ENCODE data around the gene NLRP7. TPM values are rescaled to one million over a fixed set of nuclear protein-coding genes. Genes with fewer than 3 reads are reported as not detected.

The NLRP7 gene
- total RNA-seq, 4 donors from 2014 or later: not detected

GRCh38 chr19:54893406-54893805 lies 53.9 kb downstream of the NLRP7 start:
- no peak for TF ChIP-seq CTCF (IDR thresholded peaks at IDR 0.05; ENCODE audit: low read depth)

GRCh38 chr19:54889566-54889965 lies 57.8 kb downstream of the NLRP7 start:
- no peak for TF ChIP-seq CTCF (IDR thresholded peaks at IDR 0.05; ENCODE audit: low read depth)

DNA sequence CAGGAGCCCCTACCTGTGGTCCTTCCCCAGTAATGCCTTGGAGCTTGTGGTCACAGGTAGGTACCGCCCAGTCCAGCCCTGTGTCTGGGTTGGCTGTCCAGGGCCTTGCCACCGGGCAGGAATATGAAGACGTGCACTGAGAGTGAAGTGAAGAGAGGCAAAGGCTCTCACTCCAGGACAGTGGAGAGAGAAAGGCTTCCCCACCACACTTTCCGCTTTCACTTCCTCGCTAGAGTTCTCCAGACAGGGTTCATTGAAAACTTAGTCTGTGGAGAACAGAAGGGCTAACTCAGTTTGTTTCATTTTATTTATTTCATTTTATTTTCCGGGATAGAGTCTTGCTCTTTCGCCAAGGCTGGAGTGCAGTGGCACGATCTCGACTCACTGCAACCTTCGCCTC lies 59.1 kb downstream of the NLRP7 start:
- TF ChIP-seq CTCF (IDR thresholded peaks at IDR 0.05; ENCODE audit: low read depth): no peak

GRCh38 chr19:54883228-54883627 lies 64.1 kb downstream of the NLRP7 start:
- no peak for TF ChIP-seq CTCF (IDR thresholded peaks at IDR 0.05; ENCODE audit: low read depth)

DNA sequence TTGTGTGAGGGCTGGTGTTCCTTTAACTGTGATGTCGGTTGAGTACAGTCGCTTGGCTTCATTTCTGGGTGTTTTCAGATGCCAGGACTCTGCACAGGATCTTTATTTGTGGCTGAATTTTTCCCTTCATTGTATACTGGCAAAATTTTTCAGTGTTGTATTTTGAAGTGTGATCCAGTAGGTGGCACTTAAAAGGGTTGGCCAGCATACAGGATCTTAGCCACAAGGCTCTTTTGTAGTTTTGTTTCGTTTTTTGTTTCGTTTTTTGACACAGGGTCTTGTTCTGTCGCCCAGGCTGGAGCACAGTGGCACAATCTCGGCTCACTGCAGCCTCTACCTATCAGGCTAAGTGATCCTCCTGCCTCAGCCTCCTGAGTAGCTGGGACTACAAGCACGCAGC lies 64.6 kb downstream of the NLRP7 start:
- TF ChIP-seq CTCF (IDR thresholded peaks at IDR 0.05; ENCODE audit: low read depth): no peak

DNA sequence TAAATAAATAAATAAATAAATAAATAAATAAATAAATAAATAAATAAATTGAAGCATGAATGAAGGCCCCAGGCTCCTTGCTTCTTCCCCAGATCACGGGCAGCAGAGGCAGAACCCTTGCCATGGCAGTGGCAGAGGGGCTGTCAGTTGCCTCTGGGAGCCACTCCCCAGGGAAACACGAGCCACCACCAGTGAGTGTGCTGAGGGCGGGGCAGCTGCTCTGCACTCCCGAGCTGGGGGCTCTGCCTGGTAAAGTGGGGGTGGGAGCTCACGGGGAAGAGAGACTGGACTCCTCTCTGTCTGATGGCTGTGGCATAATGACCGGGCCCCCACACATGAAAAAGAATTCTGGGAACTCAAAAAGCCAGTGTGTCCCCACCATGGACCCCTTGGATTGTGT lies 65.4 kb downstream of the NLRP7 start:
- no peak for TF ChIP-seq CTCF (IDR thresholded peaks at IDR 0.05; ENCODE audit: low read depth)

DNA sequence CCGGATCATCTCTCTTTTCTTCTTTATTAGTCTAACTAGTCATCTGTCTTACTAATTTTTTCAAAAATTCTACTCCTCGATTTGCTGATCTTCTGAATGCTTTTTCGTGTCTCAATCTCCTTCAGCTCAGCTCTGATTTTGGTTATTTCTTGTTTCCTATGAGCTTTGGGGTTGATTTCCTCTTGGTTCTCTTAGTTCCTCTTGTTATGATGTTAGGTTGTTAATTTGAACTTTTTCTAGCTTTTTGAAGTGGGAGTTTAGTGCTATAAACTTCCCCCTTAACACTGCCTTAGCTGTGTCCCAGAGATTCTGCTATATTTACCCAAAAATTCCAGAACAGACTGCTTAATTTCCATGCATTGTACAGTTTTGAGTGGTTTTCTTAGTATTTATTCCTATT lies 69.9 kb downstream of the NLRP7 start:
- no peak for TF ChIP-seq CTCF (IDR thresholded peaks at IDR 0.05; ENCODE audit: low read depth)

Data from subcutaneous adipose tissue (tissue), 4 donors.